MCF 10A (cell line): ENCODE results near the gene C2orf78. TPM values are rescaled to one million over a fixed set of nuclear protein-coding genes. Genes with fewer than 3 reads are reported as not detected.

ENCODE experiments used
- BruUV-seq: library from RNA; stranded (reverse); fragments of 400-500 nt; replicated peaks from 2 replicates; lab custom pipeline; 2021; lab: Mats Ljungman, UMichigan
- CTCF ChIA-PET: fragments of 300-600 bp; sonication (Branson Sonifier 250); formaldehyde crosslinking; extraction: SDS; loops from one replicate; lab custom pipeline; 2021; ENCODE audit warnings: antibody characterized with exemption, inconsistent platforms; lab: Yijun Ruan, JAX
- POLR2A ChIA-PET: fragments of 300-600, 350-650 bp; sonication (Branson Sonifier 250); formaldehyde crosslinking; extraction: SDS; loops from one replicate; lab custom pipeline; 2020; ENCODE audit warnings: antibody characterized with exemption, inconsistent platforms; lab: Yijun Ruan, JAX
- DNase-seq: peaks from one replicate; pipeline ENCODE4 v3.0.0-alpha.2; 2018; ENCODE audit not compliant: unreplicated experiment
- H3K27ac Mint-ChIP-seq: one replicate; pipeline ENCODE4 v1.8.0; 2022; ENCODE audit warnings: mild to moderate bottlenecking, low read depth, mixed read lengths; ENCODE audit not compliant: unreplicated experiment
- H3K27me3 Mint-ChIP-seq: one replicate; pipeline ENCODE4 v1.8.0; 2022; ENCODE audit warnings: mixed read lengths; ENCODE audit not compliant: insufficient read depth, unreplicated experiment
- H3K36me3 Mint-ChIP-seq: one replicate; pipeline ENCODE4 v1.8.0; 2022; ENCODE audit warnings: mild to moderate bottlenecking, moderate library complexity, mixed read lengths; ENCODE audit not compliant: insufficient read depth, unreplicated experiment
- H3K4me1 Mint-ChIP-seq: one replicate; pipeline ENCODE4 v1.8.0; 2022; ENCODE audit warnings: mixed read lengths; ENCODE audit not compliant: insufficient read depth, unreplicated experiment
- H3K4me3 Mint-ChIP-seq: one replicate; pipeline ENCODE4 v1.8.0; 2022; ENCODE audit warnings: mild to moderate bottlenecking, moderate library complexity, mixed read lengths; ENCODE audit not compliant: unreplicated experiment
- H3K9me3 Mint-ChIP-seq: one replicate; pipeline ENCODE4 v1.8.0; 2022; ENCODE audit warnings: mixed read lengths; ENCODE audit not compliant: unreplicated experiment
- intact Hi-C: fragments of 100-400 bp; cut with micrococcal nuclease; formaldehyde crosslinking; loops from 2 replicates; pipeline ENCODE4 v1.14.1; 2022
- total RNA-seq: library from RNA; stranded (reverse); gene quantifications from 2 replicates; pipeline ENCODE4 v1.2.3, GENCODE V29; 2022
- TF ChIP-seq, protein P1 (sequence below): fragments of 200-600 bp; IDR thresholded peaks from one replicate; pipeline ENCODE4 v1.8.0; 2022; ENCODE audit warnings: antibody characterized with exemption, mild to moderate bottlenecking; ENCODE audit not compliant: unreplicated experiment

Gene C2orf78
- total RNA-seq, 1 experiment from 2014 or later, result not detected

- ChIA-PET CTCF (interaction anchor here (0.7 to 7.4 kb wide), 14 partner anchors 12 to 512 kb away, joined by 3 to 137 read pairs (median 4); partner anchors contain the start of gene BOLA3), POLR2A (interaction anchor here (2.1 kb wide), 1 partner anchor 325 kb away, joined by 8 read pairs; the partner anchor contains the start of gene BOLA3)
- Mint-ChIP-seq H3K4me1 (no peaks in the 10 kb centered on the region), H3K27ac (no peak overlapping the region), H3K27me3 (no peaks in the 10 kb centered on the region), H3K36me3 (no peaks in the 10 kb centered on the region), H3K4me3 (no peak overlapping the region), H3K9me3 (no peaks in the 10 kb centered on the region)
- intact Hi-C loops, result no loop called here
- TF ChIP-seq, protein P1, sequence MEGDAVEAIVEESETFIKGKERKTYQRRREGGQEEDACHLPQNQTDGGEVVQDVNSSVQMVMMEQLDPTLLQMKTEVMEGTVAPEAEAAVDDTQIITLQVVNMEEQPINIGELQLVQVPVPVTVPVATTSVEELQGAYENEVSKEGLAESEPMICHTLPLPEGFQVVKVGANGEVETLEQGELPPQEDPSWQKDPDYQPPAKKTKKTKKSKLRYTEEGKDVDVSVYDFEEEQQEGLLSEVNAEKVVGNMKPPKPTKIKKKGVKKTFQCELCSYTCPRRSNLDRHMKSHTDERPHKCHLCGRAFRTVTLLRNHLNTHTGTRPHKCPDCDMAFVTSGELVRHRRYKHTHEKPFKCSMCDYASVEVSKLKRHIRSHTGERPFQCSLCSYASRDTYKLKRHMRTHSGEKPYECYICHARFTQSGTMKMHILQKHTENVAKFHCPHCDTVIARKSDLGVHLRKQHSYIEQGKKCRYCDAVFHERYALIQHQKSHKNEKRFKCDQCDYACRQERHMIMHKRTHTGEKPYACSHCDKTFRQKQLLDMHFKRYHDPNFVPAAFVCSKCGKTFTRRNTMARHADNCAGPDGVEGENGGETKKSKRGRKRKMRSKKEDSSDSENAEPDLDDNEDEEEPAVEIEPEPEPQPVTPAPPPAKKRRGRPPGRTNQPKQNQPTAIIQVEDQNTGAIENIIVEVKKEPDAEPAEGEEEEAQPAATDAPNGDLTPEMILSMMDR, result no peak
- no peak for DNase-seq
- no TSS peak for BruUV-seq
Observed at GRCh38 chr2:73822991-73823390, 39.0 kb downstream of the C2orf78 start.

DNA sequence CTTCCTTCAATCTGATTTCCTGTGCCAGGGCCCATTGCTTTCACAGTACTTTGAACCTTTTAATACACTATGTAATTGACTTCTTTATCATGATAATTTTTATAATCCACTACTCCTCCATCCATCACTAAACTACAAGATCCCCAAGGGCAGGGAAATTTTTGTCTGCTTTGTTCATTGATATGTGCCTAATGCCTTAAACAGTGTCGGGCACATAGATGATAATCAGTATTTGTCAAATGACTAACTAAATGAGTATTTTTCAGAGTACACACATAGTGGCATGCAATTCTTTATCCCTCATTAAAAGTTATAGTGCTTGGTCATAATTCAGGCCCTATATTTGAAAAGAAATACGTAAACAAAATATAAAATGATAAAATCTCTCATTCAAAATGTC lies 39.4 kb downstream of the C2orf78 start:
- TF ChIP-seq, protein P1, result no peak
- Mint-ChIP-seq H3K27ac (no peak overlapping the region), H3K4me1 (no peaks in the 10 kb centered on the region), H3K4me3 (no peak overlapping the region), H3K27me3 (no peaks in the 10 kb centered on the region), H3K36me3 (no peaks in the 10 kb centered on the region), H3K9me3 (no peaks in the 10 kb centered on the region)
- ChIA-PET POLR2A (interaction anchor here (1.0 to 2.1 kb wide), 3 partner anchors 324 to 355 kb away, joined by 5 to 9 read pairs (median 8); partner anchors contain the start of genes BOLA3 and MOB1A), CTCF (interaction anchor here (0.5 to 7.4 kb wide), 28 partner anchors 8 to 646 kb away, joined by 3 to 137 read pairs (median 4); partner anchors contain the start of gene BOLA3)
- no TSS peak for BruUV-seq
- DNase-seq, result no peak
- intact Hi-C loops, result no loop called here

DNA sequence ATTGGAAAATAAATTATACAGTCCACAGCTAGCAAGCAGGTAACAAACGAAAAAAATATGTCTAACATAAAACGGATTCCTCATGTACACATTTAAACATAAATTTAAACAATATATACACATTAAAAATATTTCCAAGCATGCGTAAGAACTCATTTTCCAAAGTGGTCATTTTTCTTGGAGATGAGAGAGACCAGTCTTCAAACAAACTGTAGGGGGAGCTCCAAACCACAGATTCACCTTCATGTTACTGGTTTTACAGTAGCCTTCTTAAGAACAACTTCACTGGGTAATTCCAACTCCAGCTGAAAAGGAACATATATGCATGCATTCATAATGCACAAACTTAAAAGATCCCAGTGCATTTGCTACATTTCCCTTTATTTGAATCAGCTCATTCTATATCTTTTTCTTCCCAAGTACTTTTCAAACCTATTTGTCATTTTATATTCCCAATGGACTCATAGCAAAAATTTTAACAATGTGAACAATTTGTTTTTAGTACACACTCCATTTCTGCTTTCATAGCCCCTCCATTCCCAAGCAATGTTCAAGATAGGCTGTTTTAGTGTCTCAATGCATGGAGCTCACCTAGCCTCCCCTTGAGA lies 40.0 kb downstream of the C2orf78 start:
- ChIA-PET CTCF (interaction anchor here (0.5 to 7.4 kb wide), 41 partner anchors 9 to 647 kb away, joined by 3 to 137 read pairs (median 4); partner anchors contain the start of gene BOLA3), POLR2A (interaction anchor here (0.8 to 2.1 kb wide), 5 partner anchors 64 to 355 kb away, joined by 3 to 9 read pairs (median 5); partner anchors contain the start of genes BOLA3, MOB1A and TPRKB)
- H3K4me1 Mint-ChIP-seq, result no peaks in the 10 kb centered on the region
- DNase-seq, result peak; percentile 81
- H3K27me3 Mint-ChIP-seq, result no peaks in the 10 kb centered on the region
- no peak overlapping the region for H3K4me3 Mint-ChIP-seq
- intact Hi-C loops, result loop anchor here (1.0 to 2.0 kb wide), 4 partner anchors 69 to 511 kb away; partner anchors contain the start of gene BOLA3
- no peak overlapping the region for H3K27ac Mint-ChIP-seq
- H3K36me3 Mint-ChIP-seq, result no peaks in the 10 kb centered on the region
- no TSS peak for BruUV-seq
- no peaks in the 10 kb centered on the region for H3K9me3 Mint-ChIP-seq
- TF ChIP-seq, protein P1, result peak; percentile 80

DNA sequence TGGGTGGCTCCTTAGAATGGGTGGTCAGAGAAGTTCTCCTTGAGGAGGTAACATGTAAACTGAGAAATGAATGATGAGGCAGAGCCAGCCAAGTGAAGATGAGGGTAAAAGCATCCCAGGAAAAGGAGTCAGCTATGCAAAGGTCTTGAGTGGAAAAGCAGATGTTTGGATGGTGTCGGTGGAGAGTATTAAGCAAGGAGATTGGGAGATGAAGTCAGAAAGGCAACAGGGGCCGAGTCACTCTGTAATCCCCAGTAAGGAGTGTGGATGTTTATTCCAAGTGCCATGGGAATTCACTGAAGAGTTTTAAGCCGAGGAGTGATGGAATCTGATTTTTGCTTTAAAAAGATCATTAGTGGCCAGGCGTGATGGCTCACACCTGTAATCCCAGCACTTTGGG lies 41.4 kb downstream of the C2orf78 start:
- Mint-ChIP-seq H3K4me3 (no peak overlapping the region), H3K9me3 (no peaks in the 10 kb centered on the region), H3K27ac (no peak overlapping the region), H3K36me3 (no peaks in the 10 kb centered on the region), H3K4me1 (peaks cover 12% of the 10 kb centered on the region), H3K27me3 (no peaks in the 10 kb centered on the region)
- TF ChIP-seq, protein P1, result no peak
- intact Hi-C loops, result loop anchor here (2.0 kb wide), 2 partner anchors 71 to 321 kb away; partner anchors contain the start of gene BOLA3
- CTCF ChIA-PET, result interaction anchor here (0.6 to 7.4 kb wide), 13 partner anchors 9 to 567 kb away, joined by 3 to 137 read pairs (median 3); partner anchors contain the start of gene BOLA3
- POLR2A ChIA-PET, result interaction anchor here (0.6 kb wide), 1 partner anchor 145 kb away, joined by 3 read pairs; no protein-coding TSS in a partner anchor
- DNase-seq, result no peak
- BruUV-seq, result no TSS peak
